Keratinocyte (primary cell): ENCODE results near the gene COMMD3. TPM values are rescaled to one million over a fixed set of nuclear protein-coding genes. Genes with fewer than 3 reads are reported as not detected.

Source experiments
- DNase-seq: peaks from one replicate; pipeline ENCODE4 v3.0.0-alpha.2; 2011; ENCODE audit warnings: low read depth, missing footprints, low spot score
- FAIRE-seq: peaks from 2 replicates; lab custom pipeline; 2011; peaks lifted over from hg19 to GRCh38; lab: Jason Lieb, UNC
- H2AFZ ChIP-seq: 2 replicates; pipeline ENCODE4 v1.6.0; 2012; ENCODE audit warnings: low read length, control low read depth, inconsistent platforms; ENCODE audit not compliant: control insufficient read depth
- H3K27ac ChIP-seq: 2 replicates; pipeline ENCODE4 v1.5.1; 2011; ENCODE audit warnings: low read length; ENCODE audit not compliant: control insufficient read depth, insufficient read depth
- H3K27me3 ChIP-seq: 3 replicates; pipeline ENCODE4 v1.6.0; 2011; ENCODE audit warnings: low read length; ENCODE audit not compliant: control insufficient read depth, insufficient read depth; ENCODE audit errors: extremely low read depth
- H3K36me3 ChIP-seq, 2 experiments: 2 replicates in 1 of 2; 3 replicates in 1 of 2; pipeline ENCODE4 v1.5.1; 2011; ENCODE audit warnings: low read length in 2 of 2, mild to moderate bottlenecking in 1 of 2; ENCODE audit not compliant: control insufficient read depth in 2 of 2, insufficient read depth in 2 of 2; ENCODE audit errors: extremely low read depth in 1 of 2
- H3K4me1 ChIP-seq: 3 replicates; pipeline ENCODE4 v1.5.1; 2011; ENCODE audit warnings: low read length; ENCODE audit not compliant: control insufficient read depth, insufficient read depth; ENCODE audit errors: extremely low read depth
- H3K4me2 ChIP-seq: 3 replicates; pipeline ENCODE4 v1.6.0; 2011; ENCODE audit warnings: low read depth, low read length; ENCODE audit not compliant: control insufficient read depth, insufficient read depth; ENCODE audit errors: extremely low read depth
- H3K4me3 ChIP-seq, 3 experiments: fragments of 200-600 bp in 1 of 3; sonication (generic) in 1 of 3; 2 replicates in 2 of 3; 3 replicates in 1 of 3; pipeline ENCODE4 v1.5.1; 2011 to 2016; ENCODE audit warnings: low read length in 3 of 3, mild to moderate bottlenecking in 3 of 3, control low read depth in 2 of 3, inconsistent platforms in 1 of 3, low read depth in 1 of 3, mixed read lengths in 1 of 3, mixed run types in 1 of 3, moderate library complexity in 1 of 3; ENCODE audit not compliant: control insufficient read depth in 2 of 3, insufficient read depth in 2 of 3; ENCODE audit errors: extremely low read depth in 1 of 3
- H3K79me2 ChIP-seq: 2 replicates; pipeline ENCODE4 v1.6.0; 2012; ENCODE audit warnings: low read length; ENCODE audit not compliant: control insufficient read depth, insufficient read depth
- H3K9ac ChIP-seq: 3 replicates; pipeline ENCODE4 v1.6.0; 2011; ENCODE audit warnings: low read length; ENCODE audit not compliant: control insufficient read depth, insufficient read depth; ENCODE audit errors: extremely low read depth
- H3K9me1 ChIP-seq: 3 replicates; pipeline ENCODE4 v1.6.0; 2011; ENCODE audit warnings: low read length; ENCODE audit not compliant: control insufficient read depth, insufficient read depth; ENCODE audit errors: extremely low read depth
- H3K9me3 ChIP-seq: 2 replicates; pipeline ENCODE4 v1.5.1; 2012; ENCODE audit warnings: low read depth, low read length; ENCODE audit not compliant: control insufficient read depth
- H4K20me1 ChIP-seq: 3 replicates; pipeline ENCODE4 v1.6.0; 2011; ENCODE audit warnings: low read length; ENCODE audit not compliant: control insufficient read depth, insufficient read depth; ENCODE audit errors: extremely low read depth
- EZH2 ChIP-seq: IDR thresholded peaks from one replicate; pipeline ENCODE4 v1.6.1; 2012; ENCODE audit warnings: inconsistent platforms, mild to moderate bottlenecking, low read length, moderate library complexity
- dilution Hi-C: fragments of 300-500 bp; cut with MboI; formaldehyde crosslinking; loops from one replicate; pipeline ENCODE4 v1.7.0; 2020; ENCODE audit warnings: low sequenced_read_pairs; ENCODE audit not compliant: extremely low pct_ligation_motif_present
- polyA plus RNA-seq, 5 experiments: library from polyadenylated mRNA; depleted of rRNA in 3 of 5; stranded (reverse) in 3 of 5; stranded (forward) in 1 of 5; unstranded in 1 of 5; fragments of >200 nt; gene quantifications; 1 replicate in 1 of 5; 2 replicates in 3 of 5; 3 replicates in 1 of 5; pipeline versions ENCODE4 v1.2.1 to v1.2.3, GENCODE V29; 2011 to 2012; ENCODE audit warnings: missing spikeins in 2 of 5, low read depth in 1 of 5, low replicate concordance in 1 of 5
- TF ChIP-seq, protein P1 (sequence below), 3 experiments: IDR thresholded peaks in 1 of 3; conservative IDR thresholded peaks in 1 of 3; optimal IDR thresholded peaks in 1 of 3; 2 replicates in 2 of 3; 3 replicates in 1 of 3; pipeline versions ENCODE3 to v1.5.1; 2011; ENCODE audit warnings: low read length in 3 of 3, mild to moderate bottlenecking in 3 of 3, moderate library complexity in 2 of 3, control low read depth in 1 of 3, inconsistent platforms in 1 of 3; ENCODE audit not compliant: insufficient read depth in 2 of 3; ENCODE audit errors: extremely low read depth in 1 of 3

Gene COMMD3
- polyA plus RNA-seq, 1 donor (not counting 4 experiments of a cell fraction or from before 2014, with no cell fraction given): 59.5 TPM

DNA sequence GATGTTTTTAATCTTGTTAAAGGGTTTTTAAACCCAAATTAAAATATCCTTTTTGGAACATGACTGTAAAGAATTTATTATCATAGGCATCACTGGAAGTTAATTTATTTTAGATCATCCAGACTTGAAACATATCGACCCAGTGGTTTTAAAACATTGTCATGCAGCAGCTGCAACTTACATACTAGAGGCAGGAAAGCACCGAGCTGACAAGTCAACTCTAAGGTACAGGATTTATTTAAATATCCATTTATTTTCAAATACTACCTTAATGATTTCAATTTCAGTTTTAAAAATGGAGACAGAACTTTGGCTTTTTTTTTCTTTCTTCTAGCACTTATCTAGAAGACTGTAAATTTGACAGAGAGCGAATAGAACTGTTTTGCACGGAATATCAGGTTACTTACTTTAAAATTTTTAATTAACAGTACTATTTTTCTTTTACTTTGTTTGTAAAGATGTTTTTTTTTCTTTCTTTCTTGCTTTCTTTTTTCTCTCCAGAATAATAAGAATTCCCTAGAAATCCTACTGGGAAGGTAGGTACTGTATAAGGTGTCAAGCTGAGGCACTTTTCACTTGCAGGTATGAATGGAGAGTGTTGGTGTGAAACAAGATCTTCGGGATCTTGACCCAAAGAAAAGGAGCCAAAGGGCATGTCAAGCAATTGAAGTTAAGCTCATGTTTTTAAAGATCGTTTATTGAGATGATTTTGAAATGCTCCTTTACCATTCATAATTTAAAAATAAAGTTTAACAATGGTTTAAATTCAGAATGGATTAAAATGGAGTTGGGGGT lies 1.8 kb downstream of the COMMD3 start:
- Histone ChIP-seq H3K4me2 (peak overlapping the region; percentile 90), H2AFZ (no peak overlapping the region), H4K20me1 (no peaks in the 10 kb centered on the region), H3K36me3 (no peaks in the 10 kb centered on the region), H3K79me2 (peaks cover 1% of the 10 kb centered on the region), H3K4me3 (peak overlapping the region in 1 of 3 experiments; percentile 82), H3K9ac (peak overlapping the region; percentile 94), H3K27me3 (peaks cover 10% of the 10 kb centered on the region), H3K9me3 (no peaks in the 10 kb centered on the region), H3K27ac (no peak overlapping the region), H3K9me1 (no peaks in the 10 kb centered on the region), H3K4me1 (peaks cover 13% of the 10 kb centered on the region)
- TF ChIP-seq, protein P1, sequence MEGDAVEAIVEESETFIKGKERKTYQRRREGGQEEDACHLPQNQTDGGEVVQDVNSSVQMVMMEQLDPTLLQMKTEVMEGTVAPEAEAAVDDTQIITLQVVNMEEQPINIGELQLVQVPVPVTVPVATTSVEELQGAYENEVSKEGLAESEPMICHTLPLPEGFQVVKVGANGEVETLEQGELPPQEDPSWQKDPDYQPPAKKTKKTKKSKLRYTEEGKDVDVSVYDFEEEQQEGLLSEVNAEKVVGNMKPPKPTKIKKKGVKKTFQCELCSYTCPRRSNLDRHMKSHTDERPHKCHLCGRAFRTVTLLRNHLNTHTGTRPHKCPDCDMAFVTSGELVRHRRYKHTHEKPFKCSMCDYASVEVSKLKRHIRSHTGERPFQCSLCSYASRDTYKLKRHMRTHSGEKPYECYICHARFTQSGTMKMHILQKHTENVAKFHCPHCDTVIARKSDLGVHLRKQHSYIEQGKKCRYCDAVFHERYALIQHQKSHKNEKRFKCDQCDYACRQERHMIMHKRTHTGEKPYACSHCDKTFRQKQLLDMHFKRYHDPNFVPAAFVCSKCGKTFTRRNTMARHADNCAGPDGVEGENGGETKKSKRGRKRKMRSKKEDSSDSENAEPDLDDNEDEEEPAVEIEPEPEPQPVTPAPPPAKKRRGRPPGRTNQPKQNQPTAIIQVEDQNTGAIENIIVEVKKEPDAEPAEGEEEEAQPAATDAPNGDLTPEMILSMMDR (optimal IDR thresholded peaks at IDR 0.05 in 1 of 3, IDR thresholded peaks at IDR 0.05 in 1 of 3, conservative IDR thresholded peaks at IDR 0.05 in 1 of 3; ENCODE audit: extremely low read depth in 1 of 3, insufficient read depth in 2 of 3, low read length in 3 of 3): no peak
- TF ChIP-seq EZH2: no peak
- FAIRE-seq (no peak), DNase-seq (no peak)
- dilution Hi-C loops: no loop called here

DNA sequence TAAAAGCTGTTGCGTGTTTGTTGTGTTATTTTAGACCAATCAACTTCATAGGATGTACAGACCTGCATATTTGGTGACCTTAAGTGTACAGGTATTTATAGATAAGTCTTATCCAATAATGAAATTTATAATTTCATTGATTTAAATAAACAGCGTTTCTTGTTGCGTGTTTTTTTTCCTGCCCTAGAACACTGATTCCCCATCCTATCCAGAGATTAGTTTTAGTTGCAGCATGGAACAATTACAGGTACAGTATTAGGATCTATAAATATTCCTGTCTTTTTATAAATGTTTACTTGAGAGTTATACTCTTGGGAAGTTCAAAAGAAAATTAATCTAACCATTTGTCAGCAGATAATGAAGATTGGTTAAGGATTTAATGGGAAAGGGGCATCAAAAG lies 2.6 kb downstream of the COMMD3 start:
- DNase-seq: no peak
- Histone ChIP-seq H3K4me3 (no peak overlapping the region), H2AFZ (no peak overlapping the region), H3K4me1 (peaks cover 13% of the 10 kb centered on the region), H3K36me3 (no peaks in the 10 kb centered on the region), H3K27ac (no peak overlapping the region), H3K79me2 (peaks cover 1% of the 10 kb centered on the region), H3K9me3 (no peaks in the 10 kb centered on the region), H3K27me3 (peaks cover 14% of the 10 kb centered on the region), H3K4me2 (no peak overlapping the region), H3K9me1 (no peaks in the 10 kb centered on the region), H4K20me1 (no peaks in the 10 kb centered on the region), H3K9ac (no peak overlapping the region)
- dilution Hi-C loops: no loop called here
- no peak for FAIRE-seq
- no peak for TF ChIP-seq EZH2
- TF ChIP-seq, protein P1 (optimal IDR thresholded peaks at IDR 0.05 in 1 of 3, IDR thresholded peaks at IDR 0.05 in 1 of 3, conservative IDR thresholded peaks at IDR 0.05 in 1 of 3; ENCODE audit: extremely low read depth in 1 of 3, insufficient read depth in 2 of 3, low read length in 3 of 3): no peak
